DND-41 (cell line): ENCODE results near the gene WAPL.

Source experiments
- ATAC-seq: fragments of 200-7000 bp; cut with Tn5 transposase; 3 replicates; pipeline ENCODE4 v1.9.1; 2021; ENCODE audit warnings: low read depth; ENCODE audit not compliant: insufficient read depth
- DNase-seq: peaks from one replicate; pipeline ENCODE4 v3.0.0-alpha.2; 2020
- H2AFZ ChIP-seq: 2 replicates; pipeline ENCODE4 v1.6.0; 2012; ENCODE audit warnings: low read depth, low read length
- H3K27ac ChIP-seq: 2 replicates; pipeline ENCODE4 v1.5.1; 2012; ENCODE audit warnings: low read length, inconsistent platforms
- H3K27me3 ChIP-seq: fragments of 200-600 bp; sonication (generic); 2 replicates; pipeline ENCODE4 v1.6.0; 2012; ENCODE audit warnings: low read length, mild to moderate bottlenecking, inconsistent platforms; ENCODE audit not compliant: insufficient read depth, poor library complexity
- H3K36me3 ChIP-seq: 2 replicates; pipeline ENCODE4 v1.5.1; 2012; ENCODE audit warnings: low read length, inconsistent platforms; ENCODE audit not compliant: insufficient read depth
- H3K4me1 ChIP-seq: 2 replicates; pipeline ENCODE4 v1.5.1; 2012; ENCODE audit warnings: mild to moderate bottlenecking, low read length; ENCODE audit not compliant: insufficient read depth
- H3K4me2 ChIP-seq: 2 replicates; pipeline ENCODE4 v1.6.0; 2012; ENCODE audit warnings: mild to moderate bottlenecking, moderate library complexity, low read length, inconsistent platforms; ENCODE audit not compliant: insufficient read depth
- H3K4me3 ChIP-seq, 2 experiments: fragments of 200-600 bp in 1 of 2; shearing (Covaris generic) in 1 of 2; 2 replicates each; pipeline ENCODE4 v1.5.1; 2012 to 2016; ENCODE audit warnings: inconsistent platforms in 2 of 2, low read length in 2 of 2, mild to moderate bottlenecking in 2 of 2, low read depth in 1 of 2, moderate library complexity in 1 of 2
- H3K79me2 ChIP-seq: 2 replicates; pipeline ENCODE4 v1.6.0; 2012; ENCODE audit warnings: low read length, inconsistent platforms; ENCODE audit not compliant: insufficient read depth
- H3K9ac ChIP-seq: 2 replicates; pipeline ENCODE4 v1.6.0; 2012; ENCODE audit warnings: low read depth, mild to moderate bottlenecking, inconsistent platforms, low read length, moderate library complexity
- H3K9me3 ChIP-seq: 2 replicates; pipeline ENCODE4 v1.5.1; 2012; ENCODE audit warnings: low read length, moderate library complexity, mild to moderate bottlenecking, inconsistent platforms; ENCODE audit not compliant: insufficient read depth, severe bottlenecking
- H4K20me1 ChIP-seq: 2 replicates; pipeline ENCODE4 v1.6.0; 2012; ENCODE audit warnings: low read length; ENCODE audit not compliant: insufficient read depth
- CTCF ChIP-seq: IDR thresholded peaks from 2 replicates; pipeline ENCODE4 v1.5.1; 2012; ENCODE audit warnings: borderline replicate concordance, low read length, moderate library complexity, mild to moderate bottlenecking; ENCODE audit not compliant: poor library complexity, severe bottlenecking; ENCODE audit errors: extremely low read depth
- EZH2 ChIP-seq: IDR thresholded peaks from 3 replicates; pipeline ENCODE4 v1.6.1; 2012; ENCODE audit warnings: borderline replicate concordance, low read depth, mild to moderate bottlenecking, moderate library complexity, low read length, inconsistent platforms; ENCODE audit not compliant: severe bottlenecking

Gene WAPL

GRCh38 chr10:86413046-86413728, 108.4 kb downstream of the WAPL start:
- Histone ChIP-seq H3K9ac (peak overlapping the region; percentile 47), H3K36me3 (no peaks in the 10 kb centered on the region), H3K9me3 (no peaks in the 10 kb centered on the region), H2AFZ (peak overlapping the region; percentile 8; the same call in 1 of the 2 replicates), H3K4me2 (peak overlapping the region; percentile 60), H3K27me3 (no peaks in the 10 kb centered on the region), H4K20me1 (no peaks in the 10 kb centered on the region), H3K4me3 (peak overlapping the region in 1 of 2 experiments; percentile 32; a peak in 2 of 4 replicates), H3K4me1 (peaks cover 49% of the 10 kb centered on the region), H3K79me2 (no peaks in the 10 kb centered on the region), H3K27ac (peak overlapping the region; percentile 95)
- TF ChIP-seq EZH2 (no peak), CTCF (no peak)
- DNase-seq (peak; percentile 66), ATAC-seq (peak; percentile 76)

GRCh38 chr10:86411852-86412560, 109.6 kb downstream of the WAPL start:
- H3K4me2 ChIP-seq, result peak overlapping the region; percentile 60
- H3K4me3 ChIP-seq, result peak overlapping the region in 1 of 2 experiments; percentile 43; a peak in 2 of 4 replicates
- DNase-seq (peak; percentile 47), ATAC-seq (peak; percentile 18)
- no peaks in the 10 kb centered on the region for H3K79me2 ChIP-seq
- H3K4me1 ChIP-seq, result peaks cover 49% of the 10 kb centered on the region
- no peaks in the 10 kb centered on the region for H3K27me3 ChIP-seq
- H3K27ac ChIP-seq, result peak overlapping the region; percentile 95
- no peaks in the 10 kb centered on the region for H3K9me3 ChIP-seq
- TF ChIP-seq CTCF (no peak), EZH2 (no peak)
- H3K9ac ChIP-seq, result peak overlapping the region; percentile 47
- H2AFZ ChIP-seq, result peak overlapping the region; percentile 62; the same call in 1 of the 2 replicates
- H4K20me1 ChIP-seq, result no peaks in the 10 kb centered on the region
- no peaks in the 10 kb centered on the region for H3K36me3 ChIP-seq

GRCh38 chr10:86411281-86411841, 110.2 kb downstream of the WAPL start:
- H3K79me2 ChIP-seq, result no peaks in the 10 kb centered on the region
- ATAC-seq (peak; percentile 83), DNase-seq (peak; percentile 75)
- TF ChIP-seq CTCF (no peak), EZH2 (no peak)
- peak overlapping the region; percentile 60 for H3K4me2 ChIP-seq
- no peaks in the 10 kb centered on the region for H3K27me3 ChIP-seq
- H3K9ac ChIP-seq, result peak overlapping the region; percentile 47
- H3K9me3 ChIP-seq, result no peaks in the 10 kb centered on the region
- H3K4me3 ChIP-seq, result peak overlapping the region in 1 of 2 experiments; percentile 43; a peak in 2 of 4 replicates
- peak overlapping the region; percentile 95 for H3K27ac ChIP-seq
- H3K4me1 ChIP-seq, result peaks cover 49% of the 10 kb centered on the region
- no peaks in the 10 kb centered on the region for H4K20me1 ChIP-seq
- no peaks in the 10 kb centered on the region for H3K36me3 ChIP-seq
- H2AFZ ChIP-seq, result peak overlapping the region; percentile 62
